Right forelimb (tissue), 1 donor: ENCODE results near the gene KCNK13.

Source experiments
- DNase-seq: peaks from one replicate; pipeline ENCODE4 v3.0.0-alpha.2; 2018

The KCNK13 gene

GRCh38 chr14:90137807-90138206 is 76.0 kb downstream of the KCNK13 start:
- DNase-seq, result no peak

GRCh38 chr14:90139199-90139598 is 77.4 kb downstream of the KCNK13 start:
- DNase-seq, result no peak

- no peak for DNase-seq
Observed at GRCh38 chr14:90140298-90140955, 78.6 kb downstream of the KCNK13 start.

GRCh38 chr14:90140956-90141316 is 79.1 kb downstream of the KCNK13 start:
- DNase-seq, result no peak

- DNase-seq, result no peak
Observed at GRCh38 chr14:90153429-90153828, 91.6 kb downstream of the KCNK13 start.

- DNase-seq, result no peak
Observed at GRCh38 chr14:90154110-90154509, 92.3 kb downstream of the KCNK13 start.

GRCh38 chr14:90159146-90159545 is 97.4 kb downstream of the KCNK13 start:
- no peak for DNase-seq

- DNase-seq, result no peak
Observed at GRCh38 chr14:90159688-90160087, 97.9 kb downstream of the KCNK13 start.

- DNase-seq, result no peak
Observed at GRCh38 chr14:90161129-90161528, 99.3 kb downstream of the KCNK13 start.

- no peak for DNase-seq
Observed at GRCh38 chr14:90168425-90169105, 106.8 kb downstream of the KCNK13 start.

GRCh38 chr14:90175631-90176030 is 113.8 kb downstream of the KCNK13 start:
- no peak for DNase-seq

GRCh38 chr14:90177539-90178189 is 115.9 kb downstream of the KCNK13 start:
- DNase-seq, result no peak

- DNase-seq, result no peak
Observed at GRCh38 chr14:90179357-90179756, 117.6 kb downstream of the KCNK13 start.

- no peak for DNase-seq
Observed at GRCh38 chr14:90179809-90180779, 118.3 kb downstream of the KCNK13 start.

- DNase-seq, result no peak
Observed at GRCh38 chr14:90184094-90184493, 122.3 kb downstream of the KCNK13 start.

- DNase-seq, result no peak
Observed at GRCh38 chr14:90184571-90185266, 122.9 kb downstream of the KCNK13 start.

GRCh38 chr14:90188588-90188987 is 126.8 kb downstream of the KCNK13 start:
- DNase-seq, result no peak

- DNase-seq, result no peak
Observed at GRCh38 chr14:90191154-90191553, 129.4 kb downstream of the KCNK13 start.

- no peak for DNase-seq
Observed at GRCh38 chr14:90191585-90191984, 129.8 kb downstream of the KCNK13 start.

- no peak for DNase-seq
Observed at GRCh38 chr14:90193925-90194324, 132.1 kb downstream of the KCNK13 start.

GRCh38 chr14:90194706-90195105 is 132.9 kb downstream of the KCNK13 start:
- DNase-seq, result no peak

GRCh38 chr14:90198541-90199060 is 136.8 kb downstream of the KCNK13 start:
- no peak for DNase-seq
